HG03139 (cell line): ENCODE results near the gene GALNT6.
"Not testable (repeated sequence)": the region's sequence is repeated elsewhere in the genome, so short reads cannot be mapped to it uniquely, and the experiment has no call there.

Experiments used
- ATAC-seq: cut with Tn5 transposase; IDR thresholded peaks from one replicate; pipeline ENCODE4 v1.9.1; 2021; ENCODE audit not compliant: unreplicated experiment

The GALNT6 gene

GRCh38 chr12:51323966-51324895 lies 67.0 kb downstream of the GALNT6 start, which contains the start of gene BIN2:
Gene BIN2, minus strand, starts transcription at chr12:51324174. Its CDS starts 72 bp downstream, at chr12:51324102.
- ATAC-seq: peak; percentile 47

GRCh38 chr12:51323317-51323960 lies 67.8 kb downstream of the GALNT6 start:
- ATAC-seq: no peak

GRCh38 chr12:51322452-51322851 lies 68.8 kb downstream of the GALNT6 start:
- ATAC-seq: no peak

GRCh38 chr12:51321882-51322281 lies 69.3 kb downstream of the GALNT6 start:
- no peak for ATAC-seq

- ATAC-seq: no peak
These were observed 70.4 kb downstream of the GALNT6 start for GRCh38 chr12:51320695-51321320.

- no peak for ATAC-seq
These were observed 70.9 kb downstream of the GALNT6 start for GRCh38 chr12:51320311-51320694.

- no peak for ATAC-seq
These were observed 72.2 kb downstream of the GALNT6 start for GRCh38 chr12:51318846-51319599.

GRCh38 chr12:51318057-51318806 lies 73.0 kb downstream of the GALNT6 start:
- ATAC-seq: not testable (repeated sequence)

GRCh38 chr12:51311389-51311788 lies 79.8 kb downstream of the GALNT6 start:
- no peak for ATAC-seq

DNA sequence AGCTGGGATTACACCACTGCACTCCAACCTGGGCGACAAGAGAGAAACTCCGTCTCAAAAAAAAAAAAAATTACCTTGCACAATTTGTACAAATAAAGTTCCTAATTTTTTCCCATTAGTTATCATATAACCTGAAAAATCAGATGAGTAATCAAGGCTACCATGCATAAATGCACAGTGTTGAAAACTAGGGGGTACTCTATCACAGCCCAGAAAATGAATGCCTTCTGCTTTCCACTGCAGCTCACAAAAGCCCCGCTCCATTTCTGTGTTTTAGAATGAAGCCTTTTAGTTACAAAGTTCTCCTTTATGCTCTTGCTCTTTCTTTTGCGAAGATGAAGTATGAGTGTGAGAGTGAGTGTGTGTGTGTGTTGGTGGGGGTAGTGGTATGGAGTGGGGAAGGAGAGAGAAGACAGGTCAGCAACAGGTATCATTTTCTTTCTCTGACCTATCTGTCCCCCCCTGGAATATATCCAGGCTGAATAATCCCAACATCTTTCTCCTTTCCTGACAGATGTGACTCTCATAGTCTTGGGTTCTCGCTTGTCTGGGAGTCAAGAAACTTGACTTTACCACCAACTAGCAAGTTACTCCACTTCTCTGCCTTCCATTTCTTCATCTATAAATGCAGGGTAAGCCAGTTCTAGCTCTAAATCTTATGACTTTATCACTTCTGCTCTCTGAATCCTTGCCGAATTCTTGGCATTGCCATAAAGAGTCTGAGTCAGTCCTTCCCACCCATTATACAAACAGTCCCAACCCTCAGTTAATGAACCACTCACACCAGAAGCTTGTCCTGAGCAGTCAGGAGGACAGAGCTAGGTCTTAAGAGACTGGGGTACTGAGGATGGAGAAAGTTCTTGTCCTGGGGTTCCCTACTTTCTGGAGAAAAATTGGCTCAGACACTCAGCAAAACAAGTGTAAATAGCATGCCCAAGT lies 83.3 kb downstream of the GALNT6 start:
- no peak for ATAC-seq

DNA sequence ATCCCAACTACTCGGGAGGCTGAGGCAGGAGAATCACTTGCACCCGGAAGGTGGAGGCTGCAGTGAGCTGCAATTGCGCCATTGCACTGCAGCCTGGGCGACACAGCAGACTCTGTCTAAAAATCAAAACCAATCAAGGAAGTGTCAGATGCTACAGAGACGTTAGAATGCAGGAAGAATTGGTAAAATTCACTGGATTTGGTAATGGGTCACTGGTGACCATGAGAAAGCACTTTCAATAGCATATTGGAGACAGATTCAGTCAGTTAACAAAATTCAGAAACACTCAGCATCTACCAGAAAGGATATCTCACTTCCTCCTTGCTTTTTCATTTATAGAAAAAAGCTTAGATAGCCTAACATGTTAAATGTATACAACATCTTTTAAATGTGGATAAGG lies 84.7 kb downstream of the GALNT6 start:
- no peak for ATAC-seq
